CD4-positive, alpha-beta memory T cell (primary cell): ENCODE results near the gene SPAG16. TPM values are rescaled to one million over a fixed set of nuclear protein-coding genes. Genes with fewer than 3 reads are reported as not detected.

Experiments
- CTCF ChIA-PET: fragments of 350-600 bp; sonication (Branson Sonifier 250); formaldehyde crosslinking; loops from one replicate; lab custom pipeline; 2021; ENCODE audit warnings: inconsistent platforms; ENCODE audit not compliant: partially characterized antibody; lab: Charles Lee
- POLR2A ChIA-PET: fragments of 350-600 bp; sonication (Branson Sonifier 250); formaldehyde crosslinking; loops from one replicate; lab custom pipeline; 2021; ENCODE audit not compliant: partially characterized antibody; lab: Charles Lee
- DNase-seq, 5 donors: peaks; one replicate each; pipeline versions ENCODE4 v3.0.0 to v3.0.0-alpha.2; 2020 to 2022; ENCODE audit warnings: mixed read lengths in 1 of 5
- H3K27ac ChIP-seq: one replicate; pipeline ENCODE4 v1.7.0; 2013; ENCODE audit warnings: low read depth, low read length
- H3K27me3 ChIP-seq: 2 replicates; pipeline ENCODE4 v1.7.0; 2013; ENCODE audit warnings: mild to moderate bottlenecking, low read length, moderate library complexity; ENCODE audit not compliant: insufficient read depth
- H3K36me3 ChIP-seq: 2 replicates; pipeline ENCODE4 v1.7.0; 2013; ENCODE audit warnings: mild to moderate bottlenecking, low read length, moderate library complexity; ENCODE audit not compliant: insufficient read depth
- H3K4me1 ChIP-seq: 2 replicates; pipeline ENCODE4 v1.7.0; 2013; ENCODE audit warnings: mild to moderate bottlenecking, low read length, moderate library complexity; ENCODE audit not compliant: insufficient read depth
- H3K4me3 ChIP-seq, 2 donors: one replicate each; pipeline ENCODE4 v1.7.0; 2013; ENCODE audit warnings: low read length in 2 of 2, mild to moderate bottlenecking in 1 of 2
- H3K9me3 ChIP-seq, 2 donors: one replicate each; pipeline ENCODE4 v1.7.0; 2013; ENCODE audit warnings: low read length in 2 of 2, control low read depth in 1 of 2; ENCODE audit not compliant: control insufficient read depth in 1 of 2
- H3K27ac Mint-ChIP-seq, 7 donors: one replicate each; pipeline ENCODE4 v1.8.0; 2020 to 2021; ENCODE audit warnings: mixed read lengths in 7 of 7, mild to moderate bottlenecking in 6 of 7, inconsistent platforms in 3 of 7, moderate library complexity in 3 of 7
- H3K27me3 Mint-ChIP-seq, 2 donors: one replicate each; pipeline ENCODE4 v1.8.0; 2020 to 2021; ENCODE audit warnings: mixed read lengths in 2 of 2
- H3K36me3 Mint-ChIP-seq, 2 donors: one replicate each; pipeline ENCODE4 v1.8.0; 2020 to 2021; ENCODE audit warnings: mixed read lengths in 2 of 2, inconsistent platforms in 1 of 2, mild to moderate bottlenecking in 1 of 2
- H3K4me1 Mint-ChIP-seq, 4 donors: one replicate each; pipeline ENCODE4 v1.8.0; 2020 to 2021; ENCODE audit warnings: mixed read lengths in 4 of 4, mild to moderate bottlenecking in 1 of 4
- H3K4me3 Mint-ChIP-seq, 8 donors: one replicate each; pipeline ENCODE4 v1.8.0; 2020 to 2021; ENCODE audit warnings: mixed read lengths in 8 of 8, mild to moderate bottlenecking in 7 of 8, moderate library complexity in 6 of 8, inconsistent platforms in 3 of 8
- H3K9me3 Mint-ChIP-seq, 8 donors: one replicate each; pipeline ENCODE4 v1.8.0; 2020 to 2021; ENCODE audit warnings: mixed read lengths in 8 of 8, mild to moderate bottlenecking in 5 of 8, inconsistent platforms in 3 of 8, moderate library complexity in 1 of 8
- intact Hi-C: fragments of 100-400 bp; cut with micrococcal nuclease; formaldehyde crosslinking; loops from one replicate; pipeline ENCODE4 v1.15.1; 2023
- polyA plus RNA-seq, 2 donors: library from polyadenylated mRNA; unstranded; fragments of 300-500 nt; fragmentation: Illumina TruSeq; gene quantifications; one replicate each; pipeline ENCODE4 v1.2.3, GENCODE V29; 2021
- total RNA-seq, 2 experiments: library from RNA; stranded (reverse); gene quantifications; one replicate each; pipeline ENCODE4 v1.2.3, GENCODE V29; 2021

The SPAG16 gene
- total and polyA plus RNA-seq, 4 experiments from 2014 or later = 6.3 to 21.7 (median 11.2) TPM

GRCh38 chr2:213419980-213420379 lies 135.7 kb downstream of the SPAG16 start:
- H3K9me3 ChIP-seq = no peaks in the 10 kb centered on the region
- CTCF ChIA-PET = no interaction called here
- intact Hi-C loops = no loop called here
- no peaks in the 10 kb centered on the region for H3K27me3 ChIP-seq
- Mint-ChIP-seq H3K9me3 (peaks cover 0 to 2% (median 0%) of the 10 kb centered on the region in 8 donors), H3K36me3 (no peaks in the 10 kb centered on the region), H3K27me3 (no peaks in the 10 kb centered on the region), H3K27ac (no peak overlapping the region), H3K4me3 (no peak overlapping the region), H3K4me1 (no peaks in the 10 kb centered on the region)
- POLR2A ChIA-PET = no interaction called here
- DNase-seq = no peak
- H3K4me3 ChIP-seq = no peak overlapping the region
- H3K27ac ChIP-seq = no peak overlapping the region
- no peaks in the 10 kb centered on the region for H3K4me1 ChIP-seq
- H3K36me3 ChIP-seq = no peaks in the 10 kb centered on the region

DNA sequence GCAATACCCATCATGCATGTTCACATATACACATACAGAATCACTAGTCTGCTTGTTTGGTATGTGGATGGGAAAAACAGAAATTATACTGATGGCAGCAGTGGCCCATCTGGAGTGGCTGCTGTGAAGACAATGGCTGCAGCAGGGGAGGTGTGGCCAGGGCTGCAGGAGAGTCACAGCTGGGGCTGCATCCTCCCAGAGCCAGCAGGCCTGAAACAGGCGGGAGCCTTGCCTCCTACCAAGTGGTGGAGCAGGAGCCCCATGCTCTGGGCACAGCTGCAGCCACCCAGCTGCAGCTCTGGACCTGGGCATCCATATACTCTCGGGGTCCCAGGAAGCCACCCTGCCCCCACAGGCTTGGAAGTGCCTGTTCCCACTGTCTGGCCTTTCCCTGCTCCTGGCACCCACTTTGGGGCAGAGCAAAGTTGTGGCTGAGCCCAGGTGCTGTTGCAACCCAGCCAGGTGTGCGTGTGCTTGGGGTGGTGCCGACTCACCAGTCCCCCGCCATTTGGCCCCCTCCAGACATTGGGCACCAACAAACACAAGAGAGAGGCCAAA lies 136.6 kb downstream of the SPAG16 start:
- Histone ChIP-seq H3K27me3 (no peaks in the 10 kb centered on the region), H3K36me3 (no peaks in the 10 kb centered on the region), H3K27ac (no peak overlapping the region), H3K4me1 (no peaks in the 10 kb centered on the region), H3K4me3 (no peak overlapping the region), H3K9me3 (no peaks in the 10 kb centered on the region)
- intact Hi-C loops = no loop called here
- H3K9me3 Mint-ChIP-seq = peaks cover 0 to 2% (median 0%) of the 10 kb centered on the region in 8 donors
- H3K27me3 Mint-ChIP-seq = no peaks in the 10 kb centered on the region
- no peak for DNase-seq
- no peaks in the 10 kb centered on the region for H3K36me3 Mint-ChIP-seq
- POLR2A ChIA-PET = no interaction called here
- H3K27ac Mint-ChIP-seq = no peak overlapping the region
- CTCF ChIA-PET = no interaction called here
- no peak overlapping the region for H3K4me3 Mint-ChIP-seq
- H3K4me1 Mint-ChIP-seq = no peaks in the 10 kb centered on the region

GRCh38 chr2:213422211-213422610 lies 137.9 kb downstream of the SPAG16 start:
- Mint-ChIP-seq H3K36me3 (no peaks in the 10 kb centered on the region), H3K4me1 (no peaks in the 10 kb centered on the region), H3K27me3 (no peaks in the 10 kb centered on the region), H3K4me3 (no peak overlapping the region), H3K27ac (no peak overlapping the region), H3K9me3 (no peaks in the 10 kb centered on the region)
- CTCF ChIA-PET = no interaction called here
- no peak overlapping the region for H3K27ac ChIP-seq
- DNase-seq = no peak
- POLR2A ChIA-PET = no interaction called here
- H3K4me1 ChIP-seq = no peaks in the 10 kb centered on the region
- no peak overlapping the region for H3K4me3 ChIP-seq
- H3K36me3 ChIP-seq = no peaks in the 10 kb centered on the region
- no peaks in the 10 kb centered on the region for H3K27me3 ChIP-seq
- no peaks in the 10 kb centered on the region for H3K9me3 ChIP-seq
- intact Hi-C loops = no loop called here

DNA sequence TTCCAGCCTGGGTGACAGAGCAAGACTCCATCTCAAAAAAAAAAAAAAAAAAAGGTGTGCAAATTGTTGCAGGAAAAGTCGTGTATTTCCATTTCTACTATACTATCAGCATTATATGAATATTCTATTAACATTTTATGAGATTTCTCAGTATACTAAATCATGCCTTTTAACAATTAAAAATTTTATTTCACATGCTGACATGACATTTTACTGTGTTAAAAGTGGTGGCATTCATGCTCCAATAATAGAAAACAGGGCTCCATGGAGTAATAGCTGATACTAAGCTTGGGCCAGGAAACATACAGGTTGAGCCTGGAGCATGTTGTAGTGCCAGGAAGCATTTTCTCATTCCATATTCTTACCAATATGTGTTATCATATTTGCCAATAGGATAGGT lies 141.4 kb downstream of the SPAG16 start:
- Histone ChIP-seq H3K36me3 (no peaks in the 10 kb centered on the region), H3K4me3 (no peak overlapping the region), H3K9me3 (no peaks in the 10 kb centered on the region), H3K4me1 (no peaks in the 10 kb centered on the region), H3K27me3 (no peaks in the 10 kb centered on the region), H3K27ac (no peak overlapping the region)
- DNase-seq = no peak
- Mint-ChIP-seq H3K9me3 (peaks cover 0 to 20% (median 11%) of the 10 kb centered on the region in 8 donors), H3K27ac (no peak overlapping the region), H3K4me3 (no peak overlapping the region), H3K27me3 (no peaks in the 10 kb centered on the region), H3K36me3 (peaks cover 0 to 10% of the 10 kb centered on the region in 2 donors), H3K4me1 (no peaks in the 10 kb centered on the region)
- intact Hi-C loops = no loop called here
- ChIA-PET CTCF (no interaction called here), POLR2A (no interaction called here)

GRCh38 chr2:213429516-213429915 lies 145.3 kb downstream of the SPAG16 start:
- H3K27ac ChIP-seq = no peak overlapping the region
- DNase-seq = no peak
- H3K36me3 ChIP-seq = no peaks in the 10 kb centered on the region
- ChIA-PET CTCF (no interaction called here), POLR2A (no interaction called here)
- H3K27me3 ChIP-seq = no peaks in the 10 kb centered on the region
- H3K27me3 Mint-ChIP-seq = no peaks in the 10 kb centered on the region
- H3K4me3 ChIP-seq = no peak overlapping the region
- no peak overlapping the region for H3K4me3 Mint-ChIP-seq
- intact Hi-C loops = no loop called here
- H3K36me3 Mint-ChIP-seq = peaks cover 0 to 10% of the 10 kb centered on the region in 2 donors
- no peaks in the 10 kb centered on the region for H3K4me1 Mint-ChIP-seq
- no peak overlapping the region for H3K27ac Mint-ChIP-seq
- peaks cover 2 to 26% (median 12%) of the 10 kb centered on the region in 8 donors for H3K9me3 Mint-ChIP-seq
- H3K9me3 ChIP-seq = no peaks in the 10 kb centered on the region
- no peaks in the 10 kb centered on the region for H3K4me1 ChIP-seq

GRCh38 chr2:213443921-213444320 lies 159.7 kb downstream of the SPAG16 start:
- intact Hi-C loops = no loop called here
- POLR2A ChIA-PET = no interaction called here

GRCh38 chr2:213451542-213452239 lies 167.4 kb downstream of the SPAG16 start:
- Mint-ChIP-seq H3K27me3 (no peaks in the 10 kb centered on the region), H3K9me3 (peaks cover 3 to 21% (median 13%) of the 10 kb centered on the region in 8 donors), H3K36me3 (no peaks in the 10 kb centered on the region), H3K27ac (no peak overlapping the region), H3K4me3 (no peak overlapping the region), H3K4me1 (no peaks in the 10 kb centered on the region)
- H3K27me3 ChIP-seq = no peaks in the 10 kb centered on the region
- no peak for DNase-seq
- no peak overlapping the region for H3K27ac ChIP-seq
- H3K9me3 ChIP-seq = no peaks in the 10 kb centered on the region
- POLR2A ChIA-PET = no interaction called here
- intact Hi-C loops = no loop called here
- no peak overlapping the region for H3K4me3 ChIP-seq
- no peaks in the 10 kb centered on the region for H3K4me1 ChIP-seq
- H3K36me3 ChIP-seq = no peaks in the 10 kb centered on the region
- CTCF ChIA-PET = no interaction called here

More at GRCh38 chr2:213443921-213444320, 159.7 kb downstream of the SPAG16 start:
- H3K36me3 ChIP-seq = no peaks in the 10 kb centered on the region
- H3K27ac ChIP-seq = no peak overlapping the region
- Mint-ChIP-seq H3K36me3 (no peaks in the 10 kb centered on the region), H3K4me3 (no peak overlapping the region), H3K27me3 (no peaks in the 10 kb centered on the region), H3K27ac (no peak overlapping the region), H3K9me3 (peaks cover 5 to 26% (median 9%) of the 10 kb centered on the region in 8 donors), H3K4me1 (no peaks in the 10 kb centered on the region)
- CTCF ChIA-PET = no interaction called here
- no peaks in the 10 kb centered on the region for H3K27me3 ChIP-seq
- DNase-seq = no peak
- no peaks in the 10 kb centered on the region for H3K4me1 ChIP-seq
- H3K9me3 ChIP-seq = no peaks in the 10 kb centered on the region
- H3K4me3 ChIP-seq = no peak overlapping the region
